NB4 (cell line): ENCODE measurements around the gene CPA5.

ENCODE experiments used
- MYC ChIP-seq: IDR thresholded peaks from 2 replicates; pipeline ENCODE4 v1.6.1; 2011; ENCODE audit warnings: low read depth, low read length
- POLR2A ChIP-seq: IDR thresholded peaks from 2 replicates; pipeline ENCODE4 v1.6.1; 2011; ENCODE audit warnings: mild to moderate bottlenecking; ENCODE audit not compliant: insufficient read length; ENCODE audit errors: extremely low read depth
- TF ChIP-seq, protein P1 (sequence below): IDR thresholded peaks from one replicate; pipeline ENCODE4 v1.5.1; 2012; ENCODE audit warnings: low read depth, low read length
- TF ChIP-seq, protein P2 (sequence below): IDR thresholded peaks from 2 replicates; pipeline ENCODE4 v1.6.1; 2011; ENCODE audit warnings: low read depth, low read length

DNA sequence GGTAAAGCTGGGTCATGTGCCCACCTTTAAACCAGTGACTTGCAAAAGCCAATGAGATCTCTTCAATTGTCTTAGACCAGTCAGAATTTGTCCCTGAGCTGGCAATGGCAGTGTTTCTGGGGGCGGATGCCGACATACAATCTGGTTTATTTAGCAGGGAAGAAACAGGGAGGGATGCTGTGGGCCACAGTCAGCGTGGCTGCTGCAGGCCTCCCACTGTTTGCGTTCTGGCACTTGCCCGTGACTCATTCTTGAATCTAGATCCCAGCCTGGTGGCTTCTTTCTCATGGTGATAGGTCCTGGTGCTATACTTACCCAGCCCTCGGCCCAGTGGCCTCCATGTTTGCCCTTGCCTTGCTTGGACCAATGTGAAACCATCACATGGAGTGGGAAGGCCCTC is 32.6 kb downstream of the CPA5 start:
- TF ChIP-seq, protein P1, sequence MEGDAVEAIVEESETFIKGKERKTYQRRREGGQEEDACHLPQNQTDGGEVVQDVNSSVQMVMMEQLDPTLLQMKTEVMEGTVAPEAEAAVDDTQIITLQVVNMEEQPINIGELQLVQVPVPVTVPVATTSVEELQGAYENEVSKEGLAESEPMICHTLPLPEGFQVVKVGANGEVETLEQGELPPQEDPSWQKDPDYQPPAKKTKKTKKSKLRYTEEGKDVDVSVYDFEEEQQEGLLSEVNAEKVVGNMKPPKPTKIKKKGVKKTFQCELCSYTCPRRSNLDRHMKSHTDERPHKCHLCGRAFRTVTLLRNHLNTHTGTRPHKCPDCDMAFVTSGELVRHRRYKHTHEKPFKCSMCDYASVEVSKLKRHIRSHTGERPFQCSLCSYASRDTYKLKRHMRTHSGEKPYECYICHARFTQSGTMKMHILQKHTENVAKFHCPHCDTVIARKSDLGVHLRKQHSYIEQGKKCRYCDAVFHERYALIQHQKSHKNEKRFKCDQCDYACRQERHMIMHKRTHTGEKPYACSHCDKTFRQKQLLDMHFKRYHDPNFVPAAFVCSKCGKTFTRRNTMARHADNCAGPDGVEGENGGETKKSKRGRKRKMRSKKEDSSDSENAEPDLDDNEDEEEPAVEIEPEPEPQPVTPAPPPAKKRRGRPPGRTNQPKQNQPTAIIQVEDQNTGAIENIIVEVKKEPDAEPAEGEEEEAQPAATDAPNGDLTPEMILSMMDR = no peak
- TF ChIP-seq POLR2A (no peak), MYC (no peak)
- TF ChIP-seq, protein P2, sequence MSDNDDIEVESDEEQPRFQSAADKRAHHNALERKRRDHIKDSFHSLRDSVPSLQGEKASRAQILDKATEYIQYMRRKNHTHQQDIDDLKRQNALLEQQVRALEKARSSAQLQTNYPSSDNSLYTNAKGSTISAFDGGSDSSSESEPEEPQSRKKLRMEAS = no peak
